Liver (tissue), 9 donors: ENCODE results near the gene CDK17. TPM values are rescaled to one million over a fixed set of nuclear protein-coding genes. Genes with fewer than 3 reads are reported as not detected.

Experiments used
- DNase-seq: peaks from one replicate; pipeline ENCODE4 v3.0.0-alpha.2; 2017; ENCODE audit warnings: low spot score
- H3K27ac ChIP-seq, 2 donors: one replicate each; pipeline ENCODE4 v1.7.0; 2013; ENCODE audit warnings: inconsistent platforms in 2 of 2, low read length in 2 of 2, control low read depth in 1 of 2, low read depth in 1 of 2, mild to moderate bottlenecking in 1 of 2
- H3K27me3 ChIP-seq, 4 donors: one replicate each; pipeline versions ENCODE4 v1.6.1 to v1.7.0; 2013; ENCODE audit warnings: low read length in 3 of 4, inconsistent platforms in 1 of 4, mild to moderate bottlenecking in 1 of 4, moderate library complexity in 1 of 4; ENCODE audit not compliant: control insufficient read depth in 4 of 4, insufficient read depth in 4 of 4
- H3K36me3 ChIP-seq, 4 donors: one replicate each; pipeline versions ENCODE4 v1.6.1 to v1.7.0; 2013; ENCODE audit warnings: low read length in 3 of 4, mild to moderate bottlenecking in 3 of 4, low read depth in 1 of 4, moderate library complexity in 1 of 4; ENCODE audit not compliant: control insufficient read depth in 4 of 4, insufficient read depth in 3 of 4
- H3K4me1 ChIP-seq, 4 donors: one replicate each; pipeline versions ENCODE4 v1.6.1 to v1.7.0; 2013; ENCODE audit warnings: low read length in 3 of 4, mild to moderate bottlenecking in 3 of 4, moderate library complexity in 1 of 4; ENCODE audit not compliant: control insufficient read depth in 4 of 4, insufficient read depth in 4 of 4
- H3K4me3 ChIP-seq, 3 donors: one replicate each; pipeline versions ENCODE4 v1.6.1 to v1.7.0; 2013; ENCODE audit warnings: low read length in 3 of 3, control low read depth in 1 of 3, low read depth in 1 of 3, mild to moderate bottlenecking in 1 of 3
- H3K9ac ChIP-seq, 2 donors: one replicate each; pipeline ENCODE4 v1.7.0; 2013; ENCODE audit warnings: low read length in 2 of 2, mild to moderate bottlenecking in 2 of 2, moderate library complexity in 2 of 2, control low read depth in 1 of 2, low read depth in 1 of 2
- H3K9me3 ChIP-seq, 4 donors: one replicate each; pipeline versions ENCODE4 v1.6.1 to v1.7.0; 2013; ENCODE audit warnings: low read length in 3 of 4; ENCODE audit not compliant: control insufficient read depth in 4 of 4
- CTCF ChIP-seq: fragments of 150-350 bp; IDR thresholded peaks from 2 replicates; pipeline ENCODE4 v1.5.1; 2017; ENCODE audit warnings: improper control_type of control experiment, low read depth, low read length; ENCODE audit not compliant: missing input control
- GABPA ChIP-seq, 2 donors: IDR thresholded peaks in 1 of 2; conservative IDR thresholded peaks in 1 of 2; 2 replicates each; pipeline ENCODE4 v1.6.1; 2016; ENCODE audit warnings: antibody characterized with exemption in 2 of 2, mild to moderate bottlenecking in 1 of 2, moderate library complexity in 1 of 2
- HNF4A ChIP-seq, 2 donors: conservative IDR thresholded peaks; 2 replicates each; pipeline ENCODE4 v1.6.1; 2016; ENCODE audit warnings: antibody characterized with exemption in 2 of 2, mild to moderate bottlenecking in 2 of 2
- RAD21 ChIP-seq, 2 donors: IDR thresholded peaks; 2 replicates each; pipeline ENCODE4 v1.6.1; 2016; ENCODE audit warnings: antibody characterized with exemption in 2 of 2, mild to moderate bottlenecking in 2 of 2
- RXRA ChIP-seq, 2 donors: IDR thresholded peaks; 2 replicates each; pipeline ENCODE4 v1.6.1; 2017 to 2018; ENCODE audit warnings: antibody characterized with exemption in 2 of 2, mild to moderate bottlenecking in 1 of 2
- YY1 ChIP-seq: IDR thresholded peaks from 2 replicates; pipeline ENCODE4 v1.6.1; 2016; ENCODE audit warnings: antibody characterized with exemption, mild to moderate bottlenecking
- WGBS: extraction: QIAGEN DNeasy Blood & Tissue Kit; methylation state at CpG from one replicate; pipeline ENCODE4 v1.1.7; 2013; 5-methylcytosine and 5-hydroxymethylcytosine counted together
- polyA plus RNA-seq, 2 donors: library from polyadenylated mRNA; stranded (reverse) in 1 of 2; unstranded in 1 of 2; fragments of 200-250 nt in 1 of 2; fragments of >200 nt in 1 of 2; fragmentation: Nextera tagmentation in 1 of 2; extraction: Ambion mirVana in 1 of 2; gene quantifications; one replicate each; pipeline versions ENCODE4 v1.2.1 to v1.2.3, GENCODE V29; 2013 to 2015
- total RNA-seq, 2 donors: library from RNA; depleted of rRNA; stranded (reverse); fragments of >200 nt; gene quantifications; one replicate each; pipeline ENCODE4 v1.2.3, GENCODE V29; 2014
- TF ChIP-seq, protein P1 (sequence below): IDR thresholded peaks from 2 replicates; pipeline ENCODE4 v1.6.1; 2016; ENCODE audit warnings: antibody characterized with exemption, mild to moderate bottlenecking
- donor health status: healthy.
- donor health status: healthy.
- donor health status: healthy.
- donor health status: healthy.
- donor health status: healthy.

Gene CDK17
- total and polyA plus RNA-seq, 4 donors: 4.8 to 25.2 (median 14.9) TPM

DNA sequence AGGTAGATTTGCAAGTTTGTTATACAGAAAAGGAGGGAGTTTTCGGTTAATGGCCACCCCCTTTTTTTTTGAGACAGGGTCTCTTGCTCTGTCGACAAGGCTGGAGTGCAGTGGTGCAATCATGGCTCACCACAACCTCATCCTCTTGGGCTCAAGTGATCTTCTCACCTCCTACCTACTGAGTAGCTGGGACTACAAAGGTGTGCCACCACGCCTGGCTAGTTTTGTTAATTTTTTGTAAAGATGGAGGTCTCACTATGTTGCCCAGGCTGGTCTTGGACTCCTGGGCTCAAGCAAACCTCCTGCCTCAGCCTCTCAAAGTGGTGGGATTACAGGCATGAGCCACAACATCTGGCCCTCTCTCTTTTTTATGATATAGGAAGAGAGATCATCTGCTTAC is 94.6 kb downstream of the CDK17 start (continued):
- TF ChIP-seq, protein P1, sequence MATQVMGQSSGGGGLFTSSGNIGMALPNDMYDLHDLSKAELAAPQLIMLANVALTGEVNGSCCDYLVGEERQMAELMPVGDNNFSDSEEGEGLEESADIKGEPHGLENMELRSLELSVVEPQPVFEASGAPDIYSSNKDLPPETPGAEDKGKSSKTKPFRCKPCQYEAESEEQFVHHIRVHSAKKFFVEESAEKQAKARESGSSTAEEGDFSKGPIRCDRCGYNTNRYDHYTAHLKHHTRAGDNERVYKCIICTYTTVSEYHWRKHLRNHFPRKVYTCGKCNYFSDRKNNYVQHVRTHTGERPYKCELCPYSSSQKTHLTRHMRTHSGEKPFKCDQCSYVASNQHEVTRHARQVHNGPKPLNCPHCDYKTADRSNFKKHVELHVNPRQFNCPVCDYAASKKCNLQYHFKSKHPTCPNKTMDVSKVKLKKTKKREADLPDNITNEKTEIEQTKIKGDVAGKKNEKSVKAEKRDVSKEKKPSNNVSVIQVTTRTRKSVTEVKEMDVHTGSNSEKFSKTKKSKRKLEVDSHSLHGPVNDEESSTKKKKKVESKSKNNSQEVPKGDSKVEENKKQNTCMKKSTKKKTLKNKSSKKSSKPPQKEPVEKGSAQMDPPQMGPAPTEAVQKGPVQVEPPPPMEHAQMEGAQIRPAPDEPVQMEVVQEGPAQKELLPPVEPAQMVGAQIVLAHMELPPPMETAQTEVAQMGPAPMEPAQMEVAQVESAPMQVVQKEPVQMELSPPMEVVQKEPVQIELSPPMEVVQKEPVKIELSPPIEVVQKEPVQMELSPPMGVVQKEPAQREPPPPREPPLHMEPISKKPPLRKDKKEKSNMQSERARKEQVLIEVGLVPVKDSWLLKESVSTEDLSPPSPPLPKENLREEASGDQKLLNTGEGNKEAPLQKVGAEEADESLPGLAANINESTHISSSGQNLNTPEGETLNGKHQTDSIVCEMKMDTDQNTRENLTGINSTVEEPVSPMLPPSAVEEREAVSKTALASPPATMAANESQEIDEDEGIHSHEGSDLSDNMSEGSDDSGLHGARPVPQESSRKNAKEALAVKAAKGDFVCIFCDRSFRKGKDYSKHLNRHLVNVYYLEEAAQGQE: no peak
- TF ChIP-seq YY1: no peak

DNA sequence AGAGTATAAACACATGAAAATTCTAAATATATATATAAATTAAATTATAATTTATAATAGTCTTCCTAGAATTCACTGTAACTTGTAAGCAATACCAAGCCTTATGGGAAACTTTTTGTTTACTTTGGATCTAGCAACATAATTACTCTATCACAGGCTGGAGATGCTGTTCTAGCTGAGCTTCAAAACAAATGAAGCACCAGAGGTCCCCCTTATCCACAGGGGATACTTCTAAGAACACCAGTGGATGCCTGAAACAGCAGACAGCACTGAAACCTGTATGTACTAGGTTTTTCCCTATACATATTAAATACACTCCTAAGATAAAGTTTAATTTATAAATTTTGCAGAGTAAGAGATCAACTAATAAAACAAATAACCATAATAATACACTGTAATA is 96.6 kb downstream of the CDK17 start:
- no peaks in the 10 kb centered on the region for H3K9me3 ChIP-seq
- no peaks in the 10 kb centered on the region for H3K27me3 ChIP-seq
- no peak overlapping the region for H3K9ac ChIP-seq
- peaks cover 0 to 2% (median 0%) of the 10 kb centered on the region in 4 donors for H3K36me3 ChIP-seq
- no peak for DNase-seq
- no peak overlapping the region for H3K4me3 ChIP-seq
- no peaks in the 10 kb centered on the region for H3K4me1 ChIP-seq
- no peak overlapping the region for H3K27ac ChIP-seq
- TF ChIP-seq RAD21 (IDR thresholded peaks at IDR 0.05): peak; percentile 13 to 30
- TF ChIP-seq CTCF: no peak

GRCh38 chr12:96302687-96303310 is 97.4 kb downstream of the CDK17 start:
- H3K9me3 ChIP-seq: no peaks in the 10 kb centered on the region
- H3K9ac ChIP-seq: no peak overlapping the region
- no peak overlapping the region for H3K4me3 ChIP-seq
- DNase-seq: no peak
- 79% methylated on average over 2 of the region's 2 CpGs for WGBS
- no peak overlapping the region for H3K27ac ChIP-seq
- no peaks in the 10 kb centered on the region for H3K4me1 ChIP-seq
- H3K36me3 ChIP-seq: peaks cover 0 to 2% (median 0%) of the 10 kb centered on the region in 4 donors
- TF ChIP-seq CTCF (no peak), GABPA (IDR thresholded peaks at IDR 0.05 in 1 of 2, conservative IDR thresholded peaks at IDR 0.05 in 1 of 2) (no peak), HNF4A (conservative IDR thresholded peaks at IDR 0.05) (no peak), RXRA (IDR thresholded peaks at IDR 0.05) (no peak)
- TF ChIP-seq, protein P1: no peak
- no peaks in the 10 kb centered on the region for H3K27me3 ChIP-seq
